Stimulated activated CD4-positive, alpha-beta T cell treated with anti-CD3 and anti-CD28 coated beads, Interleukin-15, amount 100 ng/mL, for 24 hours (primary cell): ENCODE data around the gene POLR2H.

Experiments
- DNase-seq: peaks from one replicate; pipeline ENCODE4 v3.0.0-alpha.2; 2020

Gene POLR2H

DNA sequence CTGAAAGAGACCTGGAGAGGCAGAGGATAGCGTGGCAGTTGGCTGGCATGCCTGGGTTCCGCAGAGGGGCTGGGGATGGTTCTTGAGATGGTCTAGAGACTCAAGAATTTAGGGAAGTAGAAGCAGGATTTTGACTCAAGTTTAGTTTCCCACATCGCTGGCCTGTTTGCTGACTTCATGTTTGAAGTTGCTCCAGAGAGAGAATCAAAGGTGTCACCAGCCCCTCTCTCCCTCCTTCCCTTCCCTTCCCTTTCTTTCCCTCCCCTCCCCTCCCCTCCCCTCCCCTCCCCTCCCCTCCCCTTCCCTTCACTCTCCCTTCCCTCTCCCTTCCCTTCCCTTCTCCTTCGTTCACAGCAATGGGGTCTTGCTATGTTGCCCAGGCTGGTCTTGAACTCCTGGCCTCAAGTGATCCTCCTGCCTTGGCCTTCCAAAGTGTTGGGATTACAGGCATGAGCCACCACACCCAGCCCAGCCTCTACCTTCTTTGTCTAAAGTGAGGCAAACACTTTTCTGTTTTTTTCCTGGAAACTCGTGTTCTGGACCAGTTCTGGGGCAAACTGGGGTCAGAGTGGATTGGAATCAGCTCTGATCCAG lies 28.5 kb downstream of the POLR2H start:
- DNase-seq = no peak

DNA sequence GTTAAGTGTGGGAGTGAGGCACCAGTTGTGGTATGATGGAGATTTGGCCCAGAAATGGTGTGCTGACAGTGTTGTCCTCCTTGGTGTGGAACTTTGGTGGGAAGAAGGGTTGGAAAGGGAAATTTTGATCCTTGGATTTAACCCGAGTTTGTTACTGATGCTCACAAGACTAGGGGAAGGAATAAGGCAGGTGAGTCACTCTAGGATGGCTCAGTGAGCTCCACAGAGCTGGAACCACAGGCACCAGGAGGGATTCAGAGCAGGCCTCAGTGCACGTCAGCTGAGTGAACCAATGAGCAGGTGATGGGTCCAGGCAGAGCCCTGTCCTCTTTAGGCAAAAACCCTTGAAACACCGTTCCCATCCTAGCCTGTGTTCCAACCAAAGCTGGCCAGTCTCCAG lies 29.8 kb downstream of the POLR2H start:
- DNase-seq = no peak

DNA sequence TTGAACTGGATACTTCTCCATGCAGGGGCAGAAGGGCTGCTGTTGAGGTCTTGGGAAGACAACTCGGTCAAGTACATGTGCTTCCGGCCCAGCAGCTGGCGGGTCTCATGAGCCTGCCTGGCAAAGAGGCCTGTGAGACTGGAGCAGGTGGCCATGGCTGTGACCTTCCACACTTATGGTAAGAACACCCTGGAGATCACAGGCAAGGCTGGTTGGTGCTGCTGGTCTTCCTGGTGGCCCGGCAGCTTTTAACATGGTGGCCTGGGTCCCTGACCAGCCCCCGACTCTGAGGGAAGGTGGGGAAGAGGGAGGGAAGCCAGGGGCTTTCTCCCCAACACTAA lies 33.8 kb downstream of the POLR2H start:
- no peak for DNase-seq

DNA sequence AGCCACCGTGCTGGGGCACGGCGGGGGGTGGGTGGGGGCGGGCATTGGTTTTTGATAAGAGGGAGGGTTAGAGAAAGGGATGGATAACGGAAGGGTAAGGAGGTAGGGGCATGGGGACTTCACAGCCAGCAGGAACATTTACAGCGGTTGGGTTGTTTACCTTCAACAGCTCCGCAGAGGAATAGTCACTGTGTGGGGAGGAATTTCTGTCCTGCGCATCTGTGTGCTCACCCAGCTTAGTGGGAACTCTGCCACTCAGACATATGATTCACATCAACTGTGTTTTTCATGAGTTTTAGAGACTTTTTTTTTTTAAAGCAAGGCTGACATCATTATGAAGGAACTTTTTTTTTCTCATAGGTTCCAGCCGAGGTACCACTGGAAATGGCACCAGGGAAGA lies 37.9 kb downstream of the POLR2H start:
- DNase-seq = no peak

DNA sequence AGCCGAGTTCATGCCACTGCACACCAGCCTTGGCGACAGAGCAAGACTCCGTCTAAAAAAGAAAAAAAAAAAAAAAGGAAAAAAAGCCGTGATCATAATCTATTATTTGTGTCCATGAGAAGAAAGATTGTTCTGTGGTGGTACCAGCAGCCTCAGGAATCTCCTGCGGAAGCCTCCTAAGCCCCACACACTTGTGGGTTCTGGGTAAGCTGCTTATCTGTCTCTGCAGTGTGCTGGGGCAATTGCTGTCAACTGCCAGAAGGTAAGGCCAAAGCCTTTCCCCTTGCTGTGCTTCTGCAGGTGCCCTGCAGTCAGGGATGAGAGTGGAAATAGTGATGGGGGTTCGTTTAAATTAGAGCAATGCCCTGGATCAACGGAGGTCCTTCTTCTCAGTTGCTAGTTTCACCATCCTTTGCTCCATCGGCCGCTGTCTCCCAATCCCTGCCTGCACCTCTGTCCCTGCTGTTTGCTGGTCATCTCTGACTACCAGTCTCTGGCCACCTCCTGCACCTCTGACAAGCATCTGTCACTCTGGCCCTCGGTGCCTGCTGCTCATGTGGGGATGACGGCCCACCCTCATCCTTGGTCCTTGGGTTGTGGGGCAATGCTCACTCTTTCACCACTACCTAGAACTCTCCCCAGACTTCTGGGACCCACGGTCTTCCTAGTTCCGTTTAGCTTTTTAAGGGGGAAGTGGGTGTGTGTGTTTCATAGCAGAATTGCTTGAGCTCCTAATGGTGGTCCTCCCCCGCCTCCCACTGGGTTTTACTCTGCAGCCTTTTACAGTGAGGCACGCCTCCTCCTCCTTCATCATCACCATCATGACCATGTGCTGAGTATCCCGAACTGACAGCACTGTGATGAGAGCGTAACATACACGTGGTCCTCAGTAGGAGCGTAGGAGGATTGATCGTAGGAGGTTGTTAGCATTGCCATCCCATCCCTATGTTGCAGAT lies 43.8 kb downstream of the POLR2H start:
- DNase-seq = no peak

DNA sequence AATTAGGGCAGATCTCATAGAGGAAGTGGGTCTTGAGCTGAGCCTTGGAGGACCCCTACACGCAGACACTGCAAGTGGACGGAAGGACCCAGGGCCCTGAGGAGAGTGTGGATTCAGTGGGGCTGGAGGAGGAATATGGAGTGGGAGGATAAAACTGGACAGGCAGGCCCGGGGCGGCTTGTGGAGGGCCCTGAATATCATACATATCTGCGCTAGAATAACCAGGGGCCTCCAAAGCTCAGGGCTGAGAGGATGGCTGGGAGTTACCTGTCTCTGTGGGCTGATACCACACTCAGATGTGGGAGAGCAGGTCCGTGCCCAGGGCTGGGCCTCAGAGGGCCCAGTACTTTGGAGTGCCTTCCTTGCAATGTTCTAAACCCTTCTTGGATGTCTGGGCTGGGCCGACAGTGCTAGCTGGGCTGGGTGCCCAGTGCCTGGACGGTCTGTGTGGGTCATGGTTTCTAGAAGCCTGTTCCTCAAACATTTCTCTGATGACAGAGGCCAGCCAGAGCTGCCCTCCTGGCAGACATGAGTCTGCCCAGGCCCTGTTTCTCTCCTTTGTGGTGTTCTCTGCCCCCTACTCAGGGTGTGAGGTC lies 47.9 kb downstream of the POLR2H start:
- DNase-seq = no peak

DNA sequence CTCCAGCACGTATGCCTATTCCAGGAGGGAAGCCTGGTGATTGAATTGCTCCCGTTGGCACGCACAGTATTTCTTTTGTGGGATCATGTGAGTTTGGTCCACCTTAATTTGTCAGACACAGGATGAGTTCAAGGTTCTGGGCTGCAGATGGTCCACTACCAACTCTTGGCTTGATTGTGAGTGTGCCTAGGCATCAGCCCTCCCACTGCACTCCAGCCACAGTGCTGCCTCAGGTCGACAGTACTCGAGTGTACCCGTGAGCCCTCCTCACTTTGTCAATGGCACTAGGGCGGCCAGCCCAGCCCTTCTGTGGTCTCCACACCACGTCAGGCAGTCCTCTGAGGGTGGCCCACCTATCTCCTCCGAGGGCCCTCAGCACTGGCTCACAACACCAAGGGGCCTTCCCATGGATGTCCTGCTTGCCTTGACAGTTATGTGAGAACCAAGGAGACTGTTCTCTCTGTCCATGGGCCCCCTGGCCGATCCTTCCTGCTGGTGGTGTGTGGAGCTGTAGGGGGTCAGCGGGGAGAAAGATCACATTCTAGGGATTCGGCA lies 48.5 kb downstream of the POLR2H start:
- DNase-seq = no peak

DNA sequence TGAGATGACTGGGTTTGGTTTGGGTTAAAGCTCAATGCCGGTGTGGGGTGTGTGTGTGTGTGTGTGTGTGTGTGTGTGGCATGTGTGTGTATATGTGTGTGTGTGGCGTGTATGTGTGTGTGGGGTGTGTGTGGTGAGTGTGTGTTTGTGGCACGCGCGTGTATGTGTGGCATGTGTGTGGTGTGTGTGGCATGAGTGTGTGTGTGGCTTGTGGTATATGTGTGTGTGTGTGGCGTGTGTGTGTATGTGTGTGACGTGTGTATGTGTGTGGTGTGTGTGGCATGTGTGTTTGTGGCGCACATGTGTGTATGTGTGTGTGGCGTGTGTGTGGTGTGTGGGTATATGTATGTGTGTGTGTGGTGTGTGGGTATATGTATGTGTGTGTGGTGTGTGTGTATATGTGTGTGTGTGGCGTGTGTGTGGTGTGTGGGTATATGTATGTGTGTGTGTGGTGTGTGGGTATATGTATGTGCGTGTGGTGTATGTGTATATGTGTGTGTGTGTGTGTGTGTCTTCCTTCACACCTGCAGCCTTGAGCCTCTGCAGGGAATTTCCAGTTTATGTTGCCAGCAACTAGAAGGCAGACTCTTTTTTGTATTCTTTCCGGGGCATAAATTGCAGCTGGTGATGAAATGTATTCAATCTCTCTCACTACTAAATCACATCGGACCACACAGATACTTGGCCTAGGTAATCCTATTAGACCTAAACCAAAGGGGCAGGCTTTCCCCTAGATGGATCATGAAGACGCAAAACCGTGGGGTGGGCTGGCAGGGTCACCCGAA lies 53.1 kb downstream of the POLR2H start:
- no peak for DNase-seq

DNA sequence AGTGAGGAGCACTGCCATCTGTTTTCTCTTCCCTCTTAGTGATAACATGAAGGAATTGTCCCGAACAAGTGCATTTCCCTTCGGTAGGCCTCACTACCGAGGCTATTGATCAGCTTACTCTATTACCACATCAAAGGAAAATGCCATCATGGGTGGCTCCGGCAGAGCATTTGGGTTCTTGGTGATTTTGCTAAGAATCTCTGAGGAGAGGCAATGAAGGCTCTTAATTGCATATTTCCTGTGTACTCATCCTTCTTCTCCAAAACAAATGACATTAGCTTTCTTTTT lies 53.6 kb downstream of the POLR2H start:
- DNase-seq = no peak

DNA sequence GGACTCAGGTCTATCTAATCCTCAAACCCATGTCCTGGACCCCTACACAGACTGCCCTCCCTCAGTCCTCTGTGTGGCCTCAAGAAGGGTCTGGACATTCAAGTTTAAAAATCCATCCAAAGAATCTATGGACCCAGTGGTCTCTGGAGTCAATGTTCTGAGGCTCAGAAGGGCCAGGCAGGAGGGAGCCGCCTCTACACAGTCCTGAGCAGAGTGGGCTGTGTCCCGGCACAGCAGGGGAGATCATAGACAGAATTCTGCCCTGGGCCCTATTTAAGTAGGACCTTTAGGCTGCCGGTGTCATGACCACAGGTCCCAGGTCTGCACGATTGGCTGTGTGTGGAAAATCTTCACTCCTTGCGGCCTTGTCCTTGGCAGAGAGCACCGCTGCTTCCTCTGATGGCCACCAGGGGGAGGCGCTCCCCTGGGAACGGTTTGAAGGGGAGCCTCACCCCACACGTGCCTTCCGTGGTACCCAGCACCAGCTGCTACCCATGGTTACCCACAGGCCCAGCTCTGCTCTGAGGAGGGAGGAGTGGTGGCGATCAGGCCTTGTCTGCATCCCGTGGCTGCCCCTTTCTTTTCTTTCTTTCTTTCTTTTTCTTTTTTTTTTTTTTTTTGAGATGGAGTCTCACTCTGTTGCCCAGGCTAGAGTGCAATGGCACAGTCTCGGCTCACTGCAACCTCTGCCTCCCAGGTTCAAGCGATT lies 56.3 kb downstream of the POLR2H start:
- DNase-seq = peak; percentile 82
